ENCODE data around the gene MYO7A. TPM values are rescaled to one million over a fixed set of nuclear protein-coding genes. Genes with fewer than 3 reads are reported as not detected.

Gene MYO7A
- total RNA-seq, 1 experiment from 2014 or later, result 2.5 TPM

GRCh38 chr11:77081976-77082836, 45.8 kb upstream of the MYO7A start:
- peaks cover 6% of the 10 kb centered on the region; the same call in 1 of the 2 replicates for H3K4me1 Mint-ChIP-seq
- ChIA-PET CTCF (interaction anchor here (0.5 to 2.2 kb wide), 13 partner anchors 10 to 348 kb away, joined by 3 to 48 read pairs (median 4); partner anchors contain the start of genes CAPN5 and MYO7A), POLR2A (no interaction called here)
- no peak overlapping the region for H3K4me3 Mint-ChIP-seq
- no peak overlapping the region; the same call in 1 of the 2 replicates for H3K27ac Mint-ChIP-seq
- no peaks in the 10 kb centered on the region; the same call in 1 of the 2 replicates for H3K36me3 Mint-ChIP-seq
- no peaks in the 10 kb centered on the region for H3K27me3 Mint-ChIP-seq (ENCODE audit: low read depth)
- peaks cover 22% of the 10 kb centered on the region for H3K9me3 Mint-ChIP-seq
- ATAC-seq (no peak), DNase-seq (ENCODE audit: low spot score) (peak; percentile 9)
- TF ChIP-seq SOX15 (CRISPR knock-in tag; IDR thresholded peaks at IDR 0.05) (no peak), ZNF121 (CRISPR knock-in tag; IDR thresholded peaks at IDR 0.05) (0 out of 2 replicates have a peak, but pooled peaks have one; percentile 2)

- DNase-seq (ENCODE audit: low spot score), result peak; percentile 10
- Mint-ChIP-seq H3K36me3 (no peaks in the 10 kb centered on the region; the same call in 1 of the 2 replicates), H3K27ac (no peak overlapping the region; the same call in 1 of the 2 replicates), H3K4me3 (no peak overlapping the region), H3K9me3 (peaks cover 20% of the 10 kb centered on the region), H3K4me1 (peaks cover 6% of the 10 kb centered on the region; the same call in 1 of the 2 replicates), H3K27me3 (ENCODE audit: low read depth) (no peaks in the 10 kb centered on the region)
- ChIA-PET POLR2A (no interaction called here), CTCF (interaction anchor here (1.0 to 2.2 kb wide), 9 partner anchors 9 to 349 kb away, joined by 3 to 48 read pairs (median 5); partner anchors contain the start of genes CAPN5 and MYO7A)
- TF ChIP-seq IRF1 (CRISPR knock-in tag; IDR thresholded peaks at IDR 0.05), result no peak
- TF ChIP-seq ATF2 (CRISPR knock-in tag; IDR thresholded peaks at IDR 0.05; ENCODE audit: borderline replicate concordance, low read depth), result no peak
- no peak for TF ChIP-seq ZNF232 (CRISPR knock-in tag; IDR thresholded peaks at IDR 0.05)
- TF ChIP-seq SOX15 (CRISPR knock-in tag; IDR thresholded peaks at IDR 0.05), result no peak
- TF ChIP-seq CREB1 (CRISPR knock-in tag; IDR thresholded peaks at IDR 0.05), result no peak
- TF ChIP-seq CTCF (IDR thresholded peaks at IDR 0.05), result no peak
- no peak for TF ChIP-seq ZNF671 (CRISPR knock-in tag; IDR thresholded peaks at IDR 0.05)
- TF ChIP-seq KAT7 (CRISPR knock-in tag; IDR thresholded peaks at IDR 0.05; ENCODE audit: borderline replicate concordance), result no peak
- TF ChIP-seq ZNF317 (CRISPR knock-in tag; IDR thresholded peaks at IDR 0.05; ENCODE audit: borderline replicate concordance, low read depth), result no peak
- TF ChIP-seq ZNF512 (CRISPR knock-in tag; IDR thresholded peaks at IDR 0.05; ENCODE audit: borderline replicate concordance), result no peak
- no peak for TF ChIP-seq NR1H2 (CRISPR knock-in tag; IDR thresholded peaks at IDR 0.05)
- no peak for TF ChIP-seq ZBTB21 (CRISPR knock-in tag; IDR thresholded peaks at IDR 0.05; ENCODE audit: borderline replicate concordance)
- TF ChIP-seq NFATC4 (CRISPR knock-in tag; IDR thresholded peaks at IDR 0.05), result no peak
- TF ChIP-seq ZNF219 (CRISPR knock-in tag; IDR thresholded peaks at IDR 0.05; ENCODE audit: borderline replicate concordance), result no peak
- no peak for TF ChIP-seq FOXP1 (CRISPR knock-in tag; IDR thresholded peaks at IDR 0.05; ENCODE audit: borderline replicate concordance)
- no peak for TF ChIP-seq NR3C1 (CRISPR knock-in tag; conservative IDR thresholded peaks at IDR 0.05; ENCODE audit: low read depth)
- TF ChIP-seq CREM (CRISPR knock-in tag; IDR thresholded peaks at IDR 0.05), result no peak
- ATAC-seq, result no peak
These were observed 45.0 kb upstream of the MYO7A start for GRCh38 chr11:77082838-77083565.
